Panc1 (cell line): ENCODE measurements around the gene PTPN4. TPM values are rescaled to one million over a fixed set of nuclear protein-coding genes. Genes with fewer than 3 reads are reported as not detected.

ENCODE experiments used
- ATAC-seq: fragments of 200-7000 bp; cut with Tn5 transposase; 2 replicates; pipeline ENCODE4 v1.9.1; 2020; ENCODE audit warnings: mild to moderate bottlenecking, moderate library complexity
- BruUV-seq: library from RNA; stranded (reverse); fragments of 400-500 nt; replicated peaks from 2 replicates; lab custom pipeline; 2021; lab: Mats Ljungman, UMichigan
- CTCF ChIA-PET: fragments of 300-600 bp; sonication (Branson Sonifier 250); formaldehyde crosslinking; loops from one replicate; lab custom pipeline; 2022; ENCODE audit warnings: antibody characterized with exemption; lab: Charles Lee
- POLR2A ChIA-PET: fragments of 300-600 bp; sonication (Branson Sonifier 250); formaldehyde crosslinking; loops from one replicate; lab custom pipeline; 2022; ENCODE audit warnings: antibody characterized with exemption; lab: Charles Lee
- DNase-seq: peaks from one replicate; pipeline ENCODE4 v3.0.0-alpha.2; 2010; ENCODE audit warnings: low read depth, low spot score
- H3K27ac ChIP-seq: 2 replicates; pipeline ENCODE4 v1.5.1; 2011; ENCODE audit warnings: mild to moderate bottlenecking, low read length, inconsistent platforms
- H3K27me3 ChIP-seq: fragments of 200-500 bp; sonication (Bioruptor generic); 2 replicates; pipeline ENCODE4 v1.6.0; 2014; ENCODE audit warnings: low read length, inconsistent platforms; ENCODE audit not compliant: control insufficient read depth, insufficient read depth
- H3K36me3 ChIP-seq: fragments of 200-500 bp; sonication (Bioruptor generic); 2 replicates; pipeline ENCODE4 v1.5.1; 2014; ENCODE audit warnings: inconsistent platforms, mild to moderate bottlenecking, low read length, moderate library complexity; ENCODE audit not compliant: control insufficient read depth, insufficient read depth
- H3K4me1 ChIP-seq: 2 replicates; pipeline ENCODE4 v1.5.1; 2011; ENCODE audit warnings: inconsistent platforms, mild to moderate bottlenecking, low read length, moderate library complexity; ENCODE audit not compliant: control insufficient read depth, insufficient read depth
- H3K4me3 ChIP-seq, 2 experiments: 2 replicates each; pipeline ENCODE4 v1.5.1; 2011 to 2012; ENCODE audit warnings: low read depth in 2 of 2, low read length in 2 of 2, mild to moderate bottlenecking in 2 of 2, inconsistent platforms in 1 of 2, moderate library complexity in 1 of 2
- H3K9me3 ChIP-seq: fragments of 200-500 bp; sonication (Bioruptor generic); 2 replicates; pipeline ENCODE4 v1.5.1; 2014; ENCODE audit warnings: low read depth, mild to moderate bottlenecking, inconsistent platforms, low read length, moderate library complexity; ENCODE audit not compliant: control insufficient read depth, insufficient read depth
- CTCF ChIP-seq: fragments of 450-650 bp; IDR thresholded peaks from 2 replicates; pipeline ENCODE4 v1.5.1; 2017; ENCODE audit warnings: mild to moderate bottlenecking
- POLR2AphosphoS5 ChIP-seq: IDR thresholded peaks from 2 replicates; pipeline ENCODE4 v1.6.1; 2012; ENCODE audit warnings: mild to moderate bottlenecking, low read depth, low read length, moderate library complexity
- REST ChIP-seq, 2 experiments: IDR thresholded peaks; 2 replicates each; pipeline ENCODE4 v1.6.1; 2011 to 2012; ENCODE audit warnings: low read depth in 2 of 2, control low read depth in 1 of 2, low read length in 1 of 2, mild to moderate bottlenecking in 1 of 2, moderate library complexity in 1 of 2; ENCODE audit not compliant: insufficient read depth in 1 of 2
- SIN3A ChIP-seq: IDR thresholded peaks from 2 replicates; pipeline ENCODE4 v1.6.1; 2012; ENCODE audit warnings: low read depth, mild to moderate bottlenecking, low read length, moderate library complexity, borderline replicate concordance; ENCODE audit not compliant: insufficient read depth
- TCF7L2 ChIP-seq: IDR thresholded peaks from 2 replicates; pipeline ENCODE4 v1.6.1; 2011; ENCODE audit warnings: mild to moderate bottlenecking, low read depth, low read length, inconsistent platforms
- in situ Hi-C: cut with HindIII; loops from 2 replicates; pipeline ENCODE4 v1.10.0; 2016; ENCODE audit warnings: low sequenced_read_pairs, low pct_unique_long_range_greater_than_20kb
- intact Hi-C: fragments of 100-400 bp; cut with micrococcal nuclease; formaldehyde crosslinking; loops from one replicate; pipeline ENCODE4 v1.10.0; 2022; ENCODE audit not compliant: unreplicated experiment
- total RNA-seq: library from RNA; stranded (reverse); gene quantifications from one replicate; pipeline ENCODE4 v1.2.1, GENCODE V29; 2021; ENCODE audit not compliant: unreplicated experiment

The PTPN4 gene
- total RNA-seq, 1 experiment from 2014 or later, result 45.9 TPM

GRCh38 chr2:119950966-119951365, 191.2 kb downstream of the PTPN4 start:
- Histone ChIP-seq H3K27me3 (no peaks in the 10 kb centered on the region), H3K4me3 (no peak overlapping the region), H3K36me3 (peaks cover 17% of the 10 kb centered on the region; the same call in 1 of the 2 replicates), H3K27ac (no peak overlapping the region), H3K9me3 (no peaks in the 10 kb centered on the region), H3K4me1 (no peaks in the 10 kb centered on the region)
- TF ChIP-seq TCF7L2 (no peak), POLR2AphosphoS5 (no peak), REST (IDR thresholded peaks at IDR 0.05; ENCODE audit: insufficient read depth in 1 of 2, low read depth in 2 of 2, low read length in 1 of 2) (no peak), SIN3A (no peak), CTCF (no peak)
- intact Hi-C loops (no loop called here), in situ Hi-C loops (no loop called here)
- ATAC-seq (no peak), DNase-seq (no peak)
- no TSS peak for BruUV-seq
- ChIA-PET POLR2A (no interaction called here), CTCF (no interaction called here)

GRCh38 chr2:119958670-119959268, 199.0 kb downstream of the PTPN4 start:
- Histone ChIP-seq H3K27me3 (no peaks in the 10 kb centered on the region), H3K4me3 (no peak overlapping the region), H3K9me3 (peaks cover 14% of the 10 kb centered on the region), H3K4me1 (no peaks in the 10 kb centered on the region), H3K27ac (no peak overlapping the region), H3K36me3 (peaks cover 6% of the 10 kb centered on the region; the same call in 1 of the 2 replicates)
- ATAC-seq, result no peak
- intact Hi-C loops (no loop called here), in situ Hi-C loops (no loop called here)
- DNase-seq, result no peak
- no TSS peak for BruUV-seq
- TF ChIP-seq POLR2AphosphoS5, result no peak
- TF ChIP-seq TCF7L2, result no peak
- no peak for TF ChIP-seq REST (IDR thresholded peaks at IDR 0.05; ENCODE audit: insufficient read depth in 1 of 2, low read depth in 2 of 2, low read length in 1 of 2)
- TF ChIP-seq CTCF, result no peak
- TF ChIP-seq SIN3A, result no peak
- CTCF ChIA-PET, result no interaction called here
- POLR2A ChIA-PET, result interaction anchor here (0.5 to 0.7 kb wide), 2 partner anchors 93 to 204 kb away, joined by 4 to 5 read pairs; no protein-coding TSS in a partner anchor
